Central memory CD8-positive, alpha-beta T cell (primary cell): ENCODE results near the gene GLIS2.
A peak's percentile ranks its signal among the peaks of the same experiment; 100 is the strongest.

Experiments
- ATAC-seq: fragments of 150-1000 bp; cut with Tn5 transposase; replicated peaks from 2 replicates; pipeline ENCODE4 v1.10.0; 2022; ENCODE audit warnings: mild to moderate bottlenecking, moderate FRiP score, moderate number of reproducible peaks; ENCODE audit not compliant: poor library complexity, severe bottlenecking; ENCODE audit errors: extremely low read depth
- DNase-seq, 2 donors: peaks; one replicate each; pipeline ENCODE4 v3.0.0; 2021; ENCODE audit warnings: low spot score in 2 of 2
- H3K27ac Mint-ChIP-seq: one replicate; pipeline ENCODE4 v1.8.0; 2022; ENCODE audit warnings: low read depth, mild to moderate bottlenecking, moderate library complexity, mixed read lengths
- H3K27me3 Mint-ChIP-seq: one replicate; pipeline ENCODE4 v1.8.0; 2022; ENCODE audit warnings: mixed read lengths
- H3K36me3 Mint-ChIP-seq: one replicate; pipeline ENCODE4 v1.8.0; 2022; ENCODE audit warnings: mild to moderate bottlenecking, moderate library complexity, mixed read lengths; ENCODE audit not compliant: insufficient read depth
- H3K4me1 Mint-ChIP-seq: one replicate; pipeline ENCODE4 v1.8.0; 2022; ENCODE audit warnings: mixed read lengths
- H3K4me3 Mint-ChIP-seq: one replicate; pipeline ENCODE4 v1.8.0; 2022; ENCODE audit warnings: mild to moderate bottlenecking, moderate library complexity, mixed read lengths
- H3K9me3 Mint-ChIP-seq: one replicate; pipeline ENCODE4 v1.8.0; 2022; ENCODE audit warnings: mixed read lengths

Gene GLIS2

DNA sequence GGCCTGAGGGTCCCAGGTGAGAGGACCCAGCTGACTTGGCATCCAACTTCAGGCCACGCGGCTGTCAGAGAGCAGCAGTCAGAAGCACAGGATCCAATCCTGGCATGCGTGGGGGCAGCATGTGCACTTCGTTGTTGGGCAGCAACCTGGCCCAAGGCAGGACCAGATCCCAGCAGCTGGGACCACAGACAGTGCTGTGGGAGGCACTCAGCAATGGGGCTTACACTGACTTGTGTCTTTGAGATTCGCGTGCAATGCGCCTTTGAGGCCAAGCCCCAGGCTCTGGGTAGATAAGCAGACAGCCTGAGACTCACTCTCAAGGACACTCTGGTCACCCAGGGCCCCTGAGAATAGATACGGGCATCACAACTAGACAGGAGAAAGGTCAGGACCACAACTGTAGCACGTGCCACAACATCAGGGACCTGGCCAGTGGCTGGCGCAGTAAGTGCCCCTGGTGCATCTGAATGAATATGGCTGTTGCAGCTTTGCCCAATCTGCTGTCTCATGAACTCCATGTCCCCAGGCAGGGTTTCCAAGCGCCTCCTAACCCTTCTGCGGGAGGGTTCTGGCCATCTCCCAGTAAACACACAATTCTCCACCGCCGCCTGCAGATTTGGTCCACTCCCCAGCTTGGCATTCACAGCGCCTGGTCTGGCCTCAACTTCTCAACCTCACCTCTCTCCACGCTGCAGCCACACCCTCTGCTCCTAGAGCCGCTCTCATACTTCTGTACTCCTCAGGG is 32.1 kb downstream of the GLIS2 start:
- H3K36me3 Mint-ChIP-seq: peaks cover 10% of the 10 kb centered on the region

DNA sequence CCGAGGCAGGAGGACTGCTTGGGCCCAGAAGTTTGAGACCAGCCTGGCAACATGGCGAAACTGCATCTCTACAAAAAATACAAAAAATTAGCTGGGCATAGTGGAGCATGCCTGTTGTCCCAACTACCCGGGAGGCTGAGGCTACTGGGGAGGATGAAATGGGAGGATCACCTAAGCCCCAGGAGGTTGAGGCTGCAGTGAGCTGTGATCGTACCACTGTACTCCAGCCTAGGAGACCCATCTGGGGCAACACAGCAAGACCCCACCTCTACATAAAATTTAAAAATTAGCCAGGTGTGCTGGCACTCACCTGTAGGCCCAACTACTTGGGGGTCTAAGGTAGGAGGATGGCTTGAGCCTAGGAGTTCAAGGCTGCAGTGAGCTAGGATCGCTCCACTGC is 33.5 kb downstream of the GLIS2 start:
- ATAC-seq: no peak
- peaks cover 31% of the 10 kb centered on the region for H3K4me1 Mint-ChIP-seq
- no peak overlapping the region for H3K27ac Mint-ChIP-seq
- peaks cover 17% of the 10 kb centered on the region for H3K36me3 Mint-ChIP-seq
- no peak overlapping the region for H3K4me3 Mint-ChIP-seq
- no peaks in the 10 kb centered on the region for H3K27me3 Mint-ChIP-seq
- DNase-seq: no peak
- H3K9me3 Mint-ChIP-seq: no peaks in the 10 kb centered on the region

More for the DNA sequence above, 32.1 kb downstream of the GLIS2 start:
- Mint-ChIP-seq H3K4me1 (peaks cover 31% of the 10 kb centered on the region), H3K9me3 (no peaks in the 10 kb centered on the region), H3K4me3 (no peak overlapping the region), H3K27me3 (no peaks in the 10 kb centered on the region), H3K27ac (peak overlapping the region; percentile 19)
- DNase-seq: no peak
- no peak for ATAC-seq

DNA sequence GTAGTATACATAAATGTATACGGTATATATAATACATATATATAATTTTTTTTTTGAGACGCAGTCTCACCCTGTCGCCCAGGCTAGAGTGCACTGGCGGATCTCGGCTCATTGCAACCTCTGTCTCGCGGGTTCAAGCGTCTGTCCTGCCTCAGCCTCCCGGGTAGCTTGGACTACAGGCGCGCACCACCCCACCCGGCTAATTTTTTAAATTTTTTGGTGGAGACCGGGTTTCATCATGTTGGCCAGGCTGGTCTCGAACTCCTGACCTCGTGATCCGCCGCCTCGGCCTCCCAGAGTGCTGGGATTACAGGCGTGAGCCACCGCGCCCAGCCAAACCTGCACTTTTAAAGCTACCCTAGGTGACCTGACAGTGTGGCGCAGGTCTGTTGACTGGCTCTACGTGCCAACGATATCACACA is 34.5 kb downstream of the GLIS2 start:
- Mint-ChIP-seq H3K4me3 (peak overlapping the region; percentile 89), H3K36me3 (peaks cover 22% of the 10 kb centered on the region), H3K27me3 (no peaks in the 10 kb centered on the region), H3K27ac (peak overlapping the region; percentile 84), H3K9me3 (no peaks in the 10 kb centered on the region), H3K4me1 (peaks cover 26% of the 10 kb centered on the region)
- DNase-seq (no peak), ATAC-seq (peak; percentile 8)

DNA sequence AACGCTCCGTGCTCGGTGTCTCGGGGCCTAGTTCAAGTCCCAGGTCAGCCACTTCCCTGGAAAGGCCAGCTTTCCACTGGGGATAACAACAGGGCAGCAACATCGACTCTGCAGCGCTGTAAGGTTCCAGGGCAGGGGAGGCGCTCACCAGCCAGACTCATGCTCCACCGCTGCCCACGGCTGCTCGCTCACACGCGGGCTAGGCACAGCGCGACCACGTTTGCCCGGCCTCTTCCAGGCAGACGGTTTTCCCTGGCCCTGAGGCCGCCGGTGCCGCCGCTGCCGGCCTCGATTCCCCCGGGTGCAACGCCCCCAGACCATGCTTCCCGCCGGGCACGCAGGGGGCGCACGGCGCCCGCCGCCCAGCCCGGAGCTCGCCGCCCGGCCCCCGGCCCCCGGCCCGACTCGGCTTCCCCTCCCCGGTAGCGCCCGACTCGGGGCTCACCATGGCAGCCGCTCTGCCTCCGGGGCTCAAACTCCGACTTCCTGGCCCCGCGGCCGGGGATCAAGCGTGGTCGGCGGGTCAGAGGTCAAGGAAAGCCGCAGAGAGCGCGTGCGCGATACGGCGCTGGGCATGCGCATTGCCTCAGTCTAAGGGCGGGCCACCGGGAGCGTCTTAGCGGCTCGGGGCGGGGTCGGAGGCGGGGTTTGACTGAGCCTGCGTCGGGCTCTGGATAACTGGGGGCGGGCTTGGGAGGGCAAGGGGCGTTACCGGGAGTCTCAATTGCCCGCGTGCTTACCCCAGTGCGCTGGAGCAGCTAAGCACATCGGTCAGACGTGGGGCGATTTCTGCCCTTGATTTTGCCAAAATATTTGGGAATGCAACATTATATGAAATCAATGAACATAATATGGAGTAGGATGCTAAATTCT is 35.2 kb downstream of the GLIS2 start, which contains the start of gene PAM16:
PAM16 (minus strand) TSS at position 535 of the 873 bp plus-strand sequence; CDS start at position 448, 87 bp downstream.
- H3K9me3 Mint-ChIP-seq: no peaks in the 10 kb centered on the region
- ATAC-seq (peak; percentile 87), DNase-seq (peak; percentile 97 to 98)
- no peaks in the 10 kb centered on the region for H3K27me3 Mint-ChIP-seq
- H3K4me1 Mint-ChIP-seq: peaks cover 26% of the 10 kb centered on the region
- peak within 1 kb of the TSS; percentile 89 for H3K4me3 Mint-ChIP-seq
- H3K36me3 Mint-ChIP-seq: peaks cover 22% of the 10 kb centered on the region
- peak within 1 kb of the TSS; percentile 84 for H3K27ac Mint-ChIP-seq

DNA sequence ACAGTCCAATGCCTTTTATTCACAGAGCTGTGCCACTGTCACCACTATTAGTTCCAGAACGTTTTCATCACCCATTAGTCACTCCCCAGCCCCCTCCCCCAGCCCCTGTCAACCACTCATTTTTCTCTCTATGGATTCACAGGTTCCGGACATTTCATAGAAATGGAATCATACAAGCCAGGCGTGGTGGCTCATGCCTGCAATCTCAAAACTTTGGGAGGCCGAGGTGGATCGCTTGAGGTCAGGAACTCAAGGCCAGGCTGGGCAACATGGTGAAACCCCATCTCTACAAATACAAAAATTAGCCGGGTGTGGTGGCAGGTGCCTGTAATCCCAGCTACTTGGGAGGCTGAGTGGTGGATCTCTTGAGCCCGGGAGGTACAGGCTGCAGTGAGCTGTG is 36.0 kb downstream of the GLIS2 start:
- Mint-ChIP-seq H3K27ac (peak overlapping the region; percentile 84), H3K36me3 (peaks cover 23% of the 10 kb centered on the region), H3K4me3 (peak overlapping the region; percentile 89), H3K9me3 (no peaks in the 10 kb centered on the region), H3K4me1 (peaks cover 26% of the 10 kb centered on the region), H3K27me3 (no peaks in the 10 kb centered on the region)
- ATAC-seq (no peak), DNase-seq (no peak)

DNA sequence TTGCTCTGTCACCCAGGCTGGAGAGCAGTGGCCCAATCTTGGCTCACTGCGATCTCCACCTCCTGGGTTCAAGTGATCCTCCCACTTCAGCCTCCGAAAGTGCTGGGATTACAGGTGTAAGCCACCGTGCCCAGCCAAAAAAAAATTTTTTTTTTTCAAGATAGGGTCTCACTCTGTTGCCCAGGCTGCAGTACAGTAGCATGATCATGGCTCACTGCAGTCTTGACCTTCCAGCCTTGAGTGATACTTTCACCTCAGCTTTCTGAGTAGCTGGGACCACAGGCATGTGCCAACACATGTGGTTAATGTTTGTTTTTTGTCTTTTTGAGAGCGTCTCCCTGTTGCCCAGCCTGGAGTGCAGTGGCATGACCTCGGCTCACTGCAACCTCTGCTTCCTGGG is 37.0 kb downstream of the GLIS2 start:
- H3K27ac Mint-ChIP-seq: no peak overlapping the region
- no peak for ATAC-seq

DNA sequence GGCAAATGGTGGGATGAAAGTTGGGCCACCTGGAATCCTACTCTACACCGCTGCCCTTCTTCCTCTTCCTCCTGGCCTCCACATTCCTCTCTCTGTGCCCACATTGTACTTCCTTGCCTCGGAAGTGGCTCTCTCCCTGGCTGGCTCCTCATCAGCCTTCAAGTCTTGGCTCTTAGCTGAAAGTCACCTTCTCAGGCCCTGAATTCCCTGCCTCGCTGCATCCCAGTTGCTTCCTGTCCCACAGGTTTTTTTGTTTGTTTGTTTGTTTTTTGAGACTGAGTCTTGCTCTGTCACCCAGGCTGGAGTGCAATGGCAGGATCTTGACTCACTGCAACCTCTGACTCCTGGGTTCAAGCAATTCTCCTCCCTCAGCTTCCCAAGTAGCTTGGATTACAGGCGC is 37.8 kb downstream of the GLIS2 start:
- DNase-seq (no peak), ATAC-seq (no peak)
- H3K36me3 Mint-ChIP-seq: peaks cover 35% of the 10 kb centered on the region
- peak overlapping the region; percentile 56 for H3K27ac Mint-ChIP-seq
- no peaks in the 10 kb centered on the region for H3K9me3 Mint-ChIP-seq
- no peaks in the 10 kb centered on the region for H3K27me3 Mint-ChIP-seq
- H3K4me3 Mint-ChIP-seq: no peak overlapping the region
- H3K4me1 Mint-ChIP-seq: peaks cover 18% of the 10 kb centered on the region

More for the DNA sequence above, 37.0 kb downstream of the GLIS2 start:
- Mint-ChIP-seq H3K4me3 (no peak overlapping the region), H3K36me3 (peaks cover 31% of the 10 kb centered on the region), H3K9me3 (no peaks in the 10 kb centered on the region), H3K27me3 (no peaks in the 10 kb centered on the region), H3K4me1 (peaks cover 26% of the 10 kb centered on the region)
- DNase-seq: no peak

DNA sequence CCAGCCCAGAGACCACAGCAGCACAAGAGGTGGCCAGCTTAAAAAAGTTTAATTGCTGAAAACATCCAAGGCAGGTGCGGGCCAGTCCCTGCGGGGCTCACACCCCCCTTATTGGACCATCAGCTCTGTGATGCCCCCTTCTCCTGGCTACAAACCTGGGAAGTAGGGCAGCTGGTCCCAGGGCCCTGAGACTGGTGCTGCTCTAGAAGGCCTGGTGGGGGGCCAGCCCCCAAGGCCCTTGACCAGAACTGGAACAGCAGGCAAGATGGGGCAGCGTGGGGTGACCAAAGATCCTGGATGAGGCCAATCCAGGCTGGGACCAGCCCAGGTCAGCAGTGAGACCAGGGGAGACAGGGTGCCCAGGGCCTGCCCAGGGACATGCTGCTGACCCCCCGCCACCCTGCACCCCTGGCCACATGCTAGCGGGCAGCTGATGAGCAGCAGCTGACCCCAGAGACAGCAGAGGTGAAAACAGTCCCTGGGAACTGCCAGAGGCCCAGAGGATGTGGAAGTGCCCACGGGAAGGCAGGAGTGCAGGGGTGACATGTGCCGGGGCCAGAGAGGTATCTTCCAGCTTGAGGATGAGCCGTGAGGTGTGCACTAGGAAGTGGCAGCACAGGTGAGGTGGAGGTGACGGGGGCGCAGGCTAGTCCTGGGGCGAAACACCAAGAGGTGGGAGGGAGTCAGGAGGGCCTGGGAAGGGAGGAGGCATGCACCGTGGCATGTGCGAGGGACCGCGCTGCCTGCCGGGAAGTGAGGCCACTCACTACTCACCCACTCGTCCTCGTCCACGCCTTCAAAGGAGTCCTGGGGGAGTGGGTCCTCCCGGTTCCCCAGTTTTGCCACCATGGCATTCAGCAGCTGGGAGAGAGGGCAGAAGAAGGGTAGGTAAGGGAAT is 38.9 kb downstream of the GLIS2 start:
- H3K27me3 Mint-ChIP-seq: no peaks in the 10 kb centered on the region
- ATAC-seq (no peak), DNase-seq (no peak)
- H3K36me3 Mint-ChIP-seq: peaks cover 38% of the 10 kb centered on the region
- peaks cover 17% of the 10 kb centered on the region for H3K4me1 Mint-ChIP-seq
- no peaks in the 10 kb centered on the region for H3K9me3 Mint-ChIP-seq
- H3K27ac Mint-ChIP-seq: peak overlapping the region; percentile 46
- H3K4me3 Mint-ChIP-seq: no peak overlapping the region

DNA sequence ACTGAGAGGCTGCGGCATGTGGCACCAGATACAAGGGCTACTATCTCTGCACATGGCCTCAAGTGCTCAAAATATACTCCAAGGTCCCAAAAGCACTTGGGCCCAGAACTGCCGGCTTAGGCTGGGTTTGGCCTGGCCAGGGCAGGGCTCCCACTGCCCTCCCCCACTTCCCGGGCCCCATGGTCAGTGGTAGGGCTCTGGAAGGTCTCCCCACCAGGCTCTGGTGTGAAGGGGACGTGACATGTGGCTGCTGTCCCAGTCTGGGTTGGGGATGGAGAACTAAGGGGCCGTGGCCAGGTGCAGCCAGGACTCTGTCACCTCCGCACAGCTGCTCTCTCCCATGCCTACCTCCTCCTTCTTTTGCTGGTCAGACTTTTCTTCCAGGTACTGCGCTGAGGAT is 41.0 kb downstream of the GLIS2 start:
- no peak overlapping the region for H3K4me3 Mint-ChIP-seq
- H3K27me3 Mint-ChIP-seq: no peaks in the 10 kb centered on the region
- H3K4me1 Mint-ChIP-seq: peaks cover 2% of the 10 kb centered on the region
- no peaks in the 10 kb centered on the region for H3K9me3 Mint-ChIP-seq
- no peak for DNase-seq
- peak overlapping the region; percentile 44 for H3K27ac Mint-ChIP-seq
- H3K36me3 Mint-ChIP-seq: peaks cover 35% of the 10 kb centered on the region
- ATAC-seq: no peak

DNA sequence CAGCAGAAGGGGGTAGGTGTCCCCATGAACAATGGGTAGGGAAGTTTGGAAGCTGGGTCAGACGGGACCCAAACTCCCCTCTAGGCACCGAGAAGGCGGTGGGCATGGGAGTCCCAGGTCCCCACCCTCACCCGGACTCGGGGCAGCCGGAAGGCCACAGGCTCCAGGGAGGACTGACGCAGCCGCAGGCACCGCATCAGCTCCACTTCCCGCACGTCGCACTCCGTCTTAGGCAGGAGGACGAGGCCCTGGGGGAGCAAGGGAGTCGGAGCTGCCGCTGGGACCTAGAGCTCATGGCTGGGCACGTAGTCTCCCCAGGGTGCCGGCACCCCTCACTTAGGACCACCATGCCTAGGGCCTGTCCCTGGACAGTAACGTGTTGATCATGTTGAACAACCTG is 42.4 kb downstream of the GLIS2 start:
- no peak for ATAC-seq
- peaks cover 44% of the 10 kb centered on the region for H3K36me3 Mint-ChIP-seq

DNA sequence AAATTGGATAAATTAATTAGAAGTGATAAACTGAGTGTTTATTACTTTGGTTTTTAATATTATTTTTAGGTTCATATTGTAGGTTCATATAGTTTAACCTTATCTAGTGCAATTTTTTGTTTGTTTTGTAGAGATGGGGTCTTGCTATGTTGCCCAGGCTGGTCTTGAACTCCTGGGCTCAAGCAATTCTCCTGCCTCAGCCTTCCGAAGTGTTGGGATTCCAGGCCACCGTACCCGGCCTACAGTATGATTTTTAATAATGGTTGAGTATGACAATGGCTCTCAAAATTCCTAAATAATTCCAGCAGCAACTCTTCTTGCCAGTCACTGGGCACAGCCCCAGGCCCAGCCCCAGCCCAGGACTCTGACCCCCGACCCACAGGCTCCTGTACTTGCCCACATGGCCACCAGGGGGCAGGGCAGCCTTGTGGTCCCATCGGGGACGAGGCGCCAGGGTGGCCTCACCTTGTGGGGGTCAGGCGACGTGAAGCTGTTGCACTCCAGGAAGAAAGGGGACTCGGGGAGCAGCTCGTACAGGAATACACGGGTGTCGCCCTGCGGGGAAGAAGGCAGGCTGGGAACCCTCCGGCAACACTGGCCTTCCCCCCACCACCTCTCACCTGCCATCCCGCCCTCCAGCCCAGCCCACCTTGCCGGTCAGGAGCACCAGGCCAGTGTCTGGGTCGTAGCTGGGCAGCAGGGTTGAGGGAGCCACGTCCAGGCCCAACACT is 43.1 kb downstream of the GLIS2 start:
- Mint-ChIP-seq H3K27ac (peak overlapping the region; percentile 61), H3K36me3 (peaks cover 47% of the 10 kb centered on the region), H3K4me1 (no peaks in the 10 kb centered on the region), H3K4me3 (no peak overlapping the region), H3K27me3 (no peaks in the 10 kb centered on the region), H3K9me3 (no peaks in the 10 kb centered on the region)
- peak; percentile 52 to 64 for DNase-seq
- peak; percentile 71 for ATAC-seq

More for the DNA sequence above, 42.4 kb downstream of the GLIS2 start:
- Mint-ChIP-seq H3K27me3 (no peaks in the 10 kb centered on the region), H3K4me3 (no peak overlapping the region), H3K27ac (no peak overlapping the region), H3K4me1 (no peaks in the 10 kb centered on the region), H3K9me3 (no peaks in the 10 kb centered on the region)
- DNase-seq: no peak
